ENCODE results near the gene LRRC8D.

DNA sequence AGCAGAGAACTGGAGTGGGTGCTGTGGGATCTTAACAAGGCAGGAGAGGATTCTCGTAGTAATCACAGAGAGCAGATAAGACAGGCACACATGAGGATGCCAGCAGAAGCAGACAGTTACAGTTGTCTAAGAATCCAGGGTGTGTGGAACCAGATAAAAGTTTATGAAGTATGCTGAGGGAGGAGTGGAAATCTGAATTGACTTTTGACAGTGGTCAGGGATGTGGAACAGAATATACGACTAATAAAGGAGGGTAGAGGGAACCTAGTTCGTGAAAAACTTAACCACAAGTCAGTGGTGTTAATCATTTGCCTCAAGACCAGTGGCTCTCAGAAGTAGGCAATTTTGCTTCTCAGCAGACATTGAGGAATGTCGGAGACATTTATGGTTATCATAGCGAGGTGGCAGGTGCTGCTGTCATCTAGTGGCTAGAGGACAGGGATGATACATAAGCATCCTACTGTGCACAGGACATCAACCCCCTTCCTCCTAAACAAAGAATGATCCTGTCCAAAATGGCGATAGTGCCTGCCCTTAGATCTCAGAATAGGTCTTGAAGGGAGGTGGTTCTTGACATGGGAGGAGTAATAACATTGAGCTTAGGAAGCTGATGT, 3.0 kb downstream of the LRRC8D start:
- TF ChIP-seq, protein P1, sequence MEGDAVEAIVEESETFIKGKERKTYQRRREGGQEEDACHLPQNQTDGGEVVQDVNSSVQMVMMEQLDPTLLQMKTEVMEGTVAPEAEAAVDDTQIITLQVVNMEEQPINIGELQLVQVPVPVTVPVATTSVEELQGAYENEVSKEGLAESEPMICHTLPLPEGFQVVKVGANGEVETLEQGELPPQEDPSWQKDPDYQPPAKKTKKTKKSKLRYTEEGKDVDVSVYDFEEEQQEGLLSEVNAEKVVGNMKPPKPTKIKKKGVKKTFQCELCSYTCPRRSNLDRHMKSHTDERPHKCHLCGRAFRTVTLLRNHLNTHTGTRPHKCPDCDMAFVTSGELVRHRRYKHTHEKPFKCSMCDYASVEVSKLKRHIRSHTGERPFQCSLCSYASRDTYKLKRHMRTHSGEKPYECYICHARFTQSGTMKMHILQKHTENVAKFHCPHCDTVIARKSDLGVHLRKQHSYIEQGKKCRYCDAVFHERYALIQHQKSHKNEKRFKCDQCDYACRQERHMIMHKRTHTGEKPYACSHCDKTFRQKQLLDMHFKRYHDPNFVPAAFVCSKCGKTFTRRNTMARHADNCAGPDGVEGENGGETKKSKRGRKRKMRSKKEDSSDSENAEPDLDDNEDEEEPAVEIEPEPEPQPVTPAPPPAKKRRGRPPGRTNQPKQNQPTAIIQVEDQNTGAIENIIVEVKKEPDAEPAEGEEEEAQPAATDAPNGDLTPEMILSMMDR (IDR thresholded peaks at IDR 0.05) = no peak
- TF ChIP-seq POLR2AphosphoS5 (IDR thresholded peaks at IDR 0.05) = no peak

All from breast epithelium (tissue), 3 donors.